Transverse colon (tissue), 4 donors: ENCODE results near the gene ZDHHC23. TPM values are rescaled to one million over a fixed set of nuclear protein-coding genes. Genes with fewer than 3 reads are reported as not detected.

Experiments used
- DNase-seq: peaks from one replicate; pipeline ENCODE4 v3.0.0-alpha.2; 2019
- H3K27ac ChIP-seq, 4 donors: fragments of 200-600 bp; sonication (generic); 2 replicates each; pipeline ENCODE4 v1.5.1; 2016 to 2018; ENCODE audit warnings: inconsistent platforms in 4 of 4
- H3K27me3 ChIP-seq: fragments of 200-600 bp; sonication (generic); 2 replicates; pipeline ENCODE4 v1.5.1; 2017; ENCODE audit warnings: inconsistent platforms
- H3K36me3 ChIP-seq, 4 donors: fragments of 200-600 bp; sonication (generic); 2 replicates each; pipeline ENCODE4 v1.5.1; 2017 to 2019; ENCODE audit warnings: inconsistent platforms in 4 of 4
- H3K4me1 ChIP-seq, 4 donors: fragments of 200-600 bp; sonication (generic); 2 replicates each; pipeline ENCODE4 v1.5.1; 2017 to 2020; ENCODE audit warnings: inconsistent platforms in 4 of 4
- H3K4me3 ChIP-seq, 4 donors: fragments of 200-600 bp; sonication (generic); 1 replicate in 1 of 4; 2 replicates in 3 of 4; pipeline versions ENCODE4 v1.5.1 to v1.6.1; 2017 to 2019; ENCODE audit warnings: inconsistent platforms in 4 of 4
- H3K9me3 ChIP-seq, 2 donors: fragments of 200-600 bp; sonication (generic); 2 replicates each; pipeline ENCODE4 v1.5.1; 2017 to 2019; ENCODE audit warnings: inconsistent platforms in 2 of 2
- CTCF ChIP-seq, 5 experiments: fragments of 200-600 bp in 3 of 5; fragments of 450-650 bp in 2 of 5; sonication (generic) in 3 of 5; IDR thresholded peaks; 1 replicate in 2 of 5; 2 replicates in 3 of 5; pipeline ENCODE4 v1.5.1; 2016 to 2017; ENCODE audit warnings: antibody characterized with exemption in 5 of 5, inconsistent platforms in 3 of 5, mild to moderate bottlenecking in 2 of 5, moderate library complexity in 1 of 5
- EP300 ChIP-seq: sonication (generic); formaldehyde crosslinking; IDR thresholded peaks from one replicate; pipeline ENCODE4 v1.6.1; 2017; ENCODE audit warnings: antibody characterized with exemption, low read depth
- POLR2A ChIP-seq: fragments of 450-650 bp; IDR thresholded peaks from one replicate; pipeline ENCODE4 v1.6.1; 2016; ENCODE audit warnings: antibody characterized with exemption, mild to moderate bottlenecking, moderate library complexity
- POLR2AphosphoS5 ChIP-seq, 3 donors: sonication (generic); formaldehyde crosslinking; IDR thresholded peaks; one replicate each; pipeline ENCODE4 v1.6.1; 2016; ENCODE audit warnings: antibody characterized with exemption in 3 of 3
- WGBS, 2 donors: methylation state at CpG; one replicate each; pipeline ENCODE4 v1.1.5; 2018; ENCODE audit warnings: low coverage in 1 of 2; 5-methylcytosine and 5-hydroxymethylcytosine counted together
- in situ Hi-C, 4 donors: fragments of 200-750 bp; cut with MboI; loops; one replicate each; pipeline versions ENCODE4 v1.15.0 to v1.15.1; 2017; ENCODE audit warnings: low sequenced_read_pairs in 3 of 4, low pct_ligation_motif_present in 1 of 4, low pct_unique_long_range_greater_than_20kb in 1 of 4
- intact Hi-C: fragments of 100-400 bp; cut with DNase I; formaldehyde crosslinking; loops from one replicate; pipeline ENCODE4 v1.15.1; 2023; ENCODE audit warnings: low total_unique reads
- total RNA-seq, 4 donors: library from RNA; depleted of rRNA; stranded (reverse); fragments of >200 nt; gene quantifications; one replicate each; pipeline ENCODE4 v1.1.0, GENCODE V29; 2016

Gene ZDHHC23
- total RNA-seq, 4 donors from 2014 or later, result 22.1 to 52.8 (median 42.6) TPM

GRCh38 chr3:113946831-113947230 lies 982 bp upstream of the ZDHHC23 start:
- in situ Hi-C loops, result no loop called here
- H3K27me3 ChIP-seq, result no peaks in the 10 kb centered on the region
- 65 to 67% methylated on average over 7 of the region's 7 CpGs for WGBS, 2 donors
- no peaks in the 10 kb centered on the region for H3K36me3 ChIP-seq
- H3K4me1 ChIP-seq, result peaks cover 0 to 20% (median 11%) of the 10 kb centered on the region in 4 donors
- no peaks in the 10 kb centered on the region for H3K9me3 ChIP-seq
- intact Hi-C loops, result no loop called here
- peak overlapping the region; percentile 81 to 89 (median 85) for H3K27ac ChIP-seq
- H3K4me3 ChIP-seq, result peak overlapping the region in 3 of 4 donors; percentile 57 to 86 (median 79)
- TF ChIP-seq POLR2A, result no peak
- no peak for TF ChIP-seq POLR2AphosphoS5 (IDR thresholded peaks at IDR 0.05)
- no peak for TF ChIP-seq EP300
- no peak for TF ChIP-seq CTCF (IDR thresholded peaks at IDR 0.05)
- DNase-seq, result no peak

GRCh38 chr3:113948015-113948917 lies 453 bp downstream of the ZDHHC23 start:
- peak overlapping the region; percentile 57 to 87 (median 82) for H3K4me3 ChIP-seq
- intact Hi-C loops, result no loop called here
- no peaks in the 10 kb centered on the region for H3K9me3 ChIP-seq
- 3 to 13% methylated on average over 3 to 38 of the region's 65 CpGs for WGBS, 2 donors
- TF ChIP-seq EP300, result no peak
- TF ChIP-seq POLR2A, result peak; percentile 44
- TF ChIP-seq CTCF (IDR thresholded peaks at IDR 0.05), result peak in 1 of 5 experiments; percentile 32
- peak in 1 of 3 donors; percentile 13 for TF ChIP-seq POLR2AphosphoS5 (IDR thresholded peaks at IDR 0.05)
- H3K36me3 ChIP-seq, result no peaks in the 10 kb centered on the region
- H3K4me1 ChIP-seq, result peaks cover 0 to 20% (median 11%) of the 10 kb centered on the region in 4 donors
- H3K27ac ChIP-seq, result peak overlapping the region; percentile 81 to 89 (median 85)
- H3K27me3 ChIP-seq, result no peaks in the 10 kb centered on the region
- peak; percentile 65 for DNase-seq
- in situ Hi-C loops, result no loop called here

GRCh38 chr3:113952921-113953320 lies 5.1 kb downstream of the ZDHHC23 start:
- Histone ChIP-seq H3K27me3 (no peaks in the 10 kb centered on the region), H3K36me3 (peaks cover 0 to 5% (median 0%) of the 10 kb centered on the region in 4 donors), H3K4me1 (peaks cover 0 to 16% (median 9%) of the 10 kb centered on the region in 4 donors), H3K27ac (no peak overlapping the region), H3K4me3 (no peak overlapping the region), H3K9me3 (no peaks in the 10 kb centered on the region)
- intact Hi-C loops, result no loop called here
- no peak for DNase-seq
- in situ Hi-C loops, result no loop called here
- no peak for TF ChIP-seq POLR2AphosphoS5 (IDR thresholded peaks at IDR 0.05)
- TF ChIP-seq CTCF (IDR thresholded peaks at IDR 0.05), result no peak
- no peak for TF ChIP-seq EP300
- no peak for TF ChIP-seq POLR2A

- in situ Hi-C loops (no loop called here), intact Hi-C loops (no loop called here)
- no peak for TF ChIP-seq CTCF (IDR thresholded peaks at IDR 0.05)
- TF ChIP-seq POLR2A, result no peak
- no peak for TF ChIP-seq EP300
- TF ChIP-seq POLR2AphosphoS5 (IDR thresholded peaks at IDR 0.05), result no peak
- no peak overlapping the region for H3K4me3 ChIP-seq
- H3K9me3 ChIP-seq, result no peaks in the 10 kb centered on the region
- no peaks in the 10 kb centered on the region for H3K27me3 ChIP-seq
- H3K4me1 ChIP-seq, result peaks cover 0 to 9% (median 5%) of the 10 kb centered on the region in 4 donors
- WGBS, 2 donors, result 64 to 83% methylated on average over 3 to 7 of the region's 7 CpGs
- H3K36me3 ChIP-seq, result peaks cover 0 to 5% (median 0%) of the 10 kb centered on the region in 4 donors
- no peak for DNase-seq
- no peak overlapping the region for H3K27ac ChIP-seq
Measured at GRCh38 chr3:113953677-113954076, 5.9 kb downstream of the ZDHHC23 start.
